Epithelial cell of prostate (primary cell): ENCODE data around the gene REEP3.

Experiments used
- DNase-seq: peaks from one replicate; pipeline ENCODE4 v3.0.0-alpha.2; 2011; ENCODE audit warnings: low read depth, low spot score
- H3K27ac ChIP-seq: fragments of 450-650 bp; 2 replicates; pipeline ENCODE4 v1.5.1; 2017; ENCODE audit warnings: mild to moderate bottlenecking

The REEP3 gene

DNA sequence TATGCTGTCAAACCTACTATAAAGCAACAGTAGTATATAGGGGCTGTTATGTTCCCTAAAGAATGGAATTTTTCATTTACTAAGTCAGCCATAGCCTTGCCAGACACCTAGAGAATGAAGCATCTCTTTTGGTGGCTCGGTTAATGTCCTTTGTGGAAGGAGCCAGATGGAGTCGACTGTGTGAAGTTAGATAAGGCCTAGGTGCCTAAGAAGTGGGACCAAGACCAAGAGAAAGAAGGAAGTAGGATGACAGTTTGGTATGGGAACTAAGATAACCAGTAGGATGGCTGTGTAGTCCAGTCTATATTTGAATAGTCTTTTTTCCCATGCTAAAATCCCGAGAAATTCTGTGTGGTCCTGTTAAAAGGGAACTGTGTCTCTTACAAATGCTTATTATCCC lies 62.2 kb downstream of the REEP3 start:
- no peak overlapping the region for H3K27ac ChIP-seq
- no peak for DNase-seq

DNA sequence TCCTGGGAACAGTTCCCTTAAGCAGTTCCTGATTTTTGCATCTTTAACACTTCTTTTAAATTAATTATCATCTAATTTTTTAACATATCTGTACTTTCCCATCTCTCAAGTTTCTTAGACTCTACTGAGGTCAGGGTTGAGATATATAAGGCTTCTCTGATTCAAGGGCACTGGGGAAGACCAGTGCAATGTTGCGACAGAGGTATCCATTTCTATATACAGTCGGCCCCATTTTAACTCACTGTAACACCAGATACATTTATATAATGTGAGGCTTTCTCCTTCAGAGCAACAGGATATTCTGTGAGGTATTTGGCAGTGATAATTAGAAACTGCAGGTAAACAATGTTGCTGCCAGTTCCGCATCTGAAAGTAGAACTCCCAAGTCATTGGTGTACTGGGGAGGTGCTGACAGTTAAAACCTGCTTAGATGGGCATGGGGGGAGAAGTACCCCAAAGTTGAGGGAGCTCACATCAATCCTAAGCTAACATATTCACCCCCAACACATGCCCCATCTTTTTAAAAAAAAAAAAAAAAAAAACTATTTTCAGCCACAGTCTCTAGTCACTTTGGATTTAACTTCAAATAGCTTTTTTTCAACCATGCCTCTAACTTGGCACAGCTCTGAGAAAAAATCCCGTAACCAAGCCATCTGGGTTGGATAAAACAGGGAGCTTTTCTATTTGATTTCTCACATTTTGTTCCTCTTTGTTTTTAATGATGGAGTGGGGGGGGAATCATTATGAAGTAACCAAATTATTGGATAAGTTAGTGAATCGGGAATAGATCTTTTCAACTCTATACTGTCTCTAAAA lies 62.9 kb downstream of the REEP3 start:
- no peak for DNase-seq
- no peak overlapping the region for H3K27ac ChIP-seq

DNA sequence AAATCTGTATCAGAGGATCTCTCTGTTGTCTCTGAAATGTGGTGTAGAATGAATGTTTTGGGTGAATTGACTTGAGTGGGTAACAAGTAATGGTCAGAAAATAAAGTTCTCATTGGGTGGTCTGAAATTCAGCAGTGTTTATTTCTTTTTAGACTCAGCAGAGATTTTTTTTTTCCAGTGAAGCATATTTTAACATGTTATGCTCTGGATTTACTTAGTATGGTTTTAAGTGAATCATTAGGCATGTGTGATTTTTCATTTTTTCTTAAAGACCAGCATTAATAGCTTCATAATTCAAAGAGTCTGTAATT lies 63.5 kb downstream of the REEP3 start:
- no peak overlapping the region for H3K27ac ChIP-seq
- no peak for DNase-seq

DNA sequence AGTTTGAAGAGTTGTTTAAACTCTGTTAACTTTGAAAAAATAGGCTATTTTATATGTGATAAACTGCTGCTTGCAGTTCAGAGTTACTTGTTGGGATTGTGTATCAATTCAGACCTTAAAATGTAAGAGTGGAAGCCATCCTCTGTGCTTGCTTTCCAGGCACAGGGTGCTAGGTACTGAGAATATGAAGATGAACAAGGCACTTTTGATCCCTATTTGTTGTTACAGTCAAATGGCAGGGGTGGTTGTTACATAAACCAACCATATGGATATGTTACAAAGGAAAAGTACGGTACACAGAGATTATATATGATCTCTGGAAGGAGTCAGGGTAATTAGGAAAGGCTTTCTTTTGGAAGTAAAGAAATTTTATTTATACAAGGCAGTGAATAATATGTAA lies 63.8 kb downstream of the REEP3 start:
- DNase-seq: no peak

DNA sequence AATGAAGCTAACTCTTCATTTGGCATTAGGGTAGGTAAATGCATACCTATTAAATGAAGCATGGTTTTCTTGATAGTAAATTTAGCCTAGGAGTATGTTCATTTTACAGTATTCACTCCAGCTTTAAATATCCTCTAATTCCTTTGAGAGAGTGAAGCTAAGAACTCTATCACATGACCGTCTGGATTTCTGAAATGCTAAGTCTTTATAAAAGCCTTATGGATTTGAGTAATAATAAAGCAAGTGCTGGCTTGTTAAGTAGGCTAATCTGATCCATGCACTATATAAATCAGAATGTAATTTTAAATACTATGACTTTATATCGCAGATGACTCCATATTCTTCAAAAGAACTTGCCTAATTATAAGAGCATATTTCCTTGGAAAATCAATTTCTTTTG lies 64.8 kb downstream of the REEP3 start:
- DNase-seq: peak; percentile 10
- H3K27ac ChIP-seq: peak overlapping the region; percentile 33

More for the DNA sequence above, 63.8 kb downstream of the REEP3 start:
- peak overlapping the region; percentile 33 for H3K27ac ChIP-seq

DNA sequence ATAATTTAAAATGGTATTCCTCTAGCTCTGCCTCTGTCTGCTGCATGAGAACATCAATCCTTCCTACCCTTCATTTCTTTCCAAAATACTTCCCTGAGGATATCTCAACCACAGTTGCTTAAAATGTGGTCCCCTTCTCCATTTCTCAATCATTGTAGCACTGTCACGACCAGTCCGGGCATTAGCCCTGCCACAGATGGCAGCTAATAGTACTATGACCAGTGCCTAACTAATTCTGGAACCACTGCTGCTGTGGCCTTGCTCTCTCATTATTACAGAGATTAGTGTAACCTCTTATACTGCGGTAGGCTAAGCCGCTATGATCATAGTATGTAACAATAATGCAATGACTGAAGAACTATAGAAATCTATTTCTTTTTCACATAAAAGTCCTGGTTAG lies 66.0 kb downstream of the REEP3 start:
- no peak for DNase-seq
- no peak overlapping the region for H3K27ac ChIP-seq

DNA sequence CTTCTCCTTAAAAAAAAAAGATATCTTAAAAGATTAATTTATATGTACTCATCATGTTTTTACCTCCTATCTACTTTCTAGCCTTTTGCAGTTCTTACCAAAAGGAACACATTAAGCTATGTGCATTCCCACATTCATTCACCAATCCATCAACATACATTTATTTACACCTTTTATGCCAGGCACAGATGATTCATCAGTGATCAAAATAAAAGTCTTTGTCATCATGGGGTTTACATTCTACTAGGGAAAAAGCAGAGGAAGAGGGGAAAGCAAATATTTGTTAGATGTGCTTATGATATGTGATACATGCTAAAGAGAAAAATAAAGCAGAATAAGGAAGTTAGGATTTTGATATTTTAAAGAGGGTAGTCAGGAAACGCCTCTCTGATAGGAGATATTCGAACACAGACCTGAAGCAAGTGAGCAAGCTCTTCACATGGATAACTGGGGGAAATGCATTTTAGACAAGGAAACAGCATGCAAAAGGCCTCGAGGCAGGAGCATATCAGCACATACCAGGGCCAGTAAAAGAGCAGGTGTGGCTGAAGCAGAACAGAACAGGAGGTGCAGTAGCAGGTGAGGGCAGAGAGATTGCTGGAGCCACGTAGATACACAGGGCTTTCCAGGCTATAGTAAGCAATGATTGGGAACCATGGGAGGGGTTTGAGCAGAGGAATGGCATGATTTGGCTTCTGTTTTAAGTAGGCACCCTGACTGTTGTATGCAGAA lies 67.4 kb downstream of the REEP3 start:
- DNase-seq: peak; percentile 16
- H3K27ac ChIP-seq: peak overlapping the region; percentile 45

DNA sequence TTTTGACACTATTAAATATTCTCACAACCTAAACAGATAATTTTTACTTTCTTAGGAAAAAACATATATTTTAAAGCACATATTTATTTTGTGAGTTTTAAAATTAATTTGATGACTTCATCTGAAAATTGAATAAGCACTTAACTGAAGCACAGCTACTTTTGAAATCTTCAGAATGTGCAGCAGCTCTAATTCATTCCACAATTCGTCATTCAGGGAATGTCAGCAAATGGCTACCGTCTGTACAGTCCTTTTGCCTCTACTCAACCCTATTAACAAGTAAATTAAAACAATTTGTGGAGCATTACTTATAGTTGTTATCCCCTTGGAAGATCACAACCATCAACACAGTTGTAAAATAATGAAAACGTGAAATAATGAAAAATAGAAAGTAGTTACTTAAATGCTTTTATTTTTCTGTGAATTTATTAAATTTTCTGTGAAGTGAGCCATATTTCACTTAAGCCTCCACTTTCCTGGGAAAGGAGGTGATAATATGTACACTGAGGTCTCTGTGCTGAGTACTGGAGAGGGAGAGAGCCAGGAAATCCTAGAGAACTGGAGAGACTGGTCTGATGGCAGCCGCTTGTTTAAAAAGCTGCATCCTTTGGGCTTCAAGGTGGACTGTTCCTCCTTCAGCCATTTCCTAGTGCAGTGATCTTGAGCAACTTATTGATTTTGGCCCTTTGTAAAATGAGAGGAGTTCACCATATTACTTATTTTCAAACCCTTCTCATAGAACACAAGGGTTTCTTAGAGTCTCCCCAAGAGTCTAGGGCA lies 70.6 kb downstream of the REEP3 start:
- DNase-seq: no peak
- H3K27ac ChIP-seq: no peak overlapping the region

DNA sequence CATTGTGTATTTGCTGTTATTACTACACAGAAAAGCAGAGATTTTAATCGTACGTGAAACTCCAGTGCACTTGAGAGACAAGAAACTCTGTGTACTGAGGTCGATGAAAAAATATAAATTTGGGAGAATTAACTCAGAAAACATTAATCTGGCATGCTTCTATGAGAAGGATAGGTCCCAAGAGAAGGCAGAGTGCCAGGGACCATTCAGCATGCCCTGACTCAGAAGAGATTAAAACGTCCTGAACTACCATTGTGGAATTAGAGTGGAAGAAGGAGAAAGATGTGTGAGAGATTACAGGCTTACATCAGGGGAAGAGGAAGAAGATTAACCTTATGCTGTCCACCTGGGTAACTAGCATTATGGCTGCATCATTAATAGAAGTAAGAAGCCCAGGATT lies 72.4 kb downstream of the REEP3 start:
- no peak overlapping the region for H3K27ac ChIP-seq
- DNase-seq: no peak

DNA sequence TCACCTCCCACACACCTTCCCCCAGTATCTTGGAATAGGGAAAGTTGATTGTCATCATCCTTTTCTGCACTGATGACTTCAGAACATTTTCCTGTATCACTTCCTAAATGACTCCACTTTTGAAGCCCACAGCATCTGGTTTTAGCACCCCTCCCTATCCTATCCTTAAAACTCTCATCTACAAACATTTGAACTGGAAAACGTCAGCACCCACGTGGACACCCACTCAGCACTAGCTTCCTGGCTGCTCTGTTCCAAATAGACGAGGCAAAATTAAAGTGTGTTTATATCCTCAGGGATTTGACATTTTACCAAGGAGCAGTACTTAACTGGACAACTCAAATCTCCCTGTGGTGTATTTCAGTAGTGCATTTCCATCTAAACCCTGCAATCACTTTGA lies 73.9 kb downstream of the REEP3 start:
- no peak for DNase-seq
- H3K27ac ChIP-seq: no peak overlapping the region

DNA sequence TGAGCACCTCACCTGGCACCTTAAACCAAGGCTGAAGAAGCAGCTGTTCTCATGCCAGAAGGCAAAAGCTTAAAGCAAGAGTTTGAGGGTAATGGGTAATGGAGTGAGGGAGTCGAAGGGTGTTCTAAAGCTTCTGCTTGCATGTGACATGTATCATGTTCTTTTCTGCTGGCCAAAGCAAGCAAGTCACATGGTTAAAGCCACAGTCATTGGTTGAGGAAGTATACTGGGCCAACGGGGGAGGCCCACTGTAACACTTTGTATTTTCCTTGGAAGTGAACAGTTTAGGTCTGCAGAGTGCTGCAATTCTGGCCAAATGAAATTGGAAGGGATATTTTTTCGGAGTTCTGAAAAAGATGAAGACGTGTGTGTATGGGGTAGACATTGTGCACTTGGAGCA lies 75.7 kb downstream of the REEP3 start:
- H3K27ac ChIP-seq: no peak overlapping the region
- DNase-seq: no peak

DNA sequence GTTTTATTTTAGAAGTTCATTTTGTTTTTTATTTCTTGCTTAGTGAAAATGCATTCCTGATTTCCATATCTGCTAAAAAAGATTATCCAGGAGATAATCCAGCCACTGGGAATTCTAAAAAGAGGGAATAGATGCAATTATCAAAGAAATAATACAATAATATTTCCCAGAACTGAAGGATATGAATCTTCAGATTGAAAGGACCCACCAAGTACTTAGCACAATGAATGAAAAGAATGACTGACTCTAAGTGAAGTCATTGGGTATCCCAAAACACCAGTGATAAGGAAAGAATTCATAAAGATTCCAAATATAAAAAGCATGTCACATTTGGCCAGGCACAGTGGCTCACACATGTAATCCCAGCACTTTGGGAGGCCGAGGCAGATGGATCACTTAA lies 79.3 kb downstream of the REEP3 start:
- H3K27ac ChIP-seq: no peak overlapping the region
- DNase-seq: no peak

DNA sequence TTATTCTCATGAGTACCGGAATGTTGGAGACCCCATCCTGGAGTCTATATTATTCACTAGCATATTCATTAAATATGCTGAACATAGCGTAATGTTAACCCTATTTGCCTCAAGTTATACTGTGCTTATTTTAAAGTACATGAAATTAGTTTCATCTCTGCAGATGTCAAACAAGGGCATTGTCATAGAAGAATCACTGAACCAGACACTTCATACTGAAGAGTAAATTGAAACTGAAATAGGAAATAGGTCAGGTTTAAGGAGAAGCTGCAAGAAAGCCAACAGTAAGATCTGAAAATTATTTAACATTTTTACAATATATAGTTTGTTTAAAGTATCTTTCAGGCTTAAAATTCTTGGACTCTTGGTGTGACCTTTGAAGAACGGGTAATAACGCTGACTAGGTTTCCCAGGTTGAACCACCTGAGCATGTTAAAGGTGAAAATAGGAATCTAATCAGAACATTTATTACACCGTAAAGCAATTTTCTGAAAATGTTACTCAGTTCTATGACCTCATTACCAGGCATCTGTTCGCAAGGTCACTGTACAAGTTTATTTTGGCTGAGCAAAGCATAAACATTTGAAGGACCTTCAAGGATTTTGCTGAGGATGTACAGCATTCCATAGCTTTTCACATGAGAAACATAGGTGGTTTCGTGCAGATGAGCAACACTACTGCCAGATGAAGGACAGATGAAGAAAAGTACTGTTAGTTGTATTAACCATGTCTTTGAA lies 82.7 kb downstream of the REEP3 start:
- H3K27ac ChIP-seq: no peak overlapping the region
- DNase-seq: no peak

DNA sequence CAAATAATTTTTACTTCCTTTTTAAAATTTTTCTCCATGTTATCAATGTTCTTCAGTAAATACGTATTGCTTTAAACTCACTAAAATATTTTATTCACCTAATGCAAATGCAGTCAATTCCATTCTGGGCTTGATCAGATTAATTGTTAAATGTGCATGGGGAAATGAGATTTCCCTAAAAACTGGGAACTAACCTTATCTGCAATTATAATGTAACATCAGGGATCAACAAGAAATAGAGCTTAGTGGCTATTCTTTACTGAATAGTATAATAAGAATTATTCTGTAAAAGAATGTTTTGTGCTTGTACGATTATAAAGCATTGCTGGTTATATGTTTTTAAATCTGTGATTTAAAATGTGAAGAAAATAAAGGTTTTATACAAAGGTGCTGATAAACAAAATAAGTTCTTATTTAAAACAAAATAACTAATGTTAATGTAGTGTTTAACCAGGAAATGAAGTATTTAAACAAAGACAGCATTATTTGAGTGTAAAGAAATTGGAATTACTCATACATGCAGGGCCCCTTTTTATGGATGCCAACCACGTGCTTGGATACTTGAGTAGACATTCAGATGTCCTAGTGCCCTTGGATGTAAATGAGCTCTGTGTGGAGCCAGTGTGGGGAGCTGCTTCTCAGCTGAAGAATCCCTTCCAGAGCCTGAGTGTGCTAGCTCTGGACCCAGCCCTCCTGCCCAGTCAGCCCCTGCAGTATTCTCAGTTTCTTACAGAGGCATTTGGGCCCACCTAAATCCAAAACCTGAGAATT lies 84.2 kb downstream of the REEP3 start:
- no peak overlapping the region for H3K27ac ChIP-seq
- DNase-seq: no peak

DNA sequence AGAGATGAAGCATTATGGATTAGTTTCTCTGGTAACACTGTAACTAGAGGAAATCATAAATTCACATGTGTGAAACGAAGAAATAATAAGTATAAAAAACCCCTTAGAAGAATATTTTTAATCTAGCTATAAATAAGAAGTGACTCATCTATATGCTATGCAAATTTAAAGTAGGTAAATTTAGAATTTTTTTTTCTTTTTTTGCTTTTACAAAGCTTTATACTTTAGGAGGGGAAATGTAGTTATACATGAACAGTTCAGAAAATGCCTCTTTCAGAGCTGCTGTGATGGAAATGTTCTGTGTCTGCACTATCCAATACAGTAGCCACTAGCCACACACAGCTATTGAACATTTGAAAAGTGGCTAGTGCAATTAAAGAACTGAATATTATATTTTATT lies 87.3 kb downstream of the REEP3 start:
- no peak for DNase-seq
- H3K27ac ChIP-seq: no peak overlapping the region

DNA sequence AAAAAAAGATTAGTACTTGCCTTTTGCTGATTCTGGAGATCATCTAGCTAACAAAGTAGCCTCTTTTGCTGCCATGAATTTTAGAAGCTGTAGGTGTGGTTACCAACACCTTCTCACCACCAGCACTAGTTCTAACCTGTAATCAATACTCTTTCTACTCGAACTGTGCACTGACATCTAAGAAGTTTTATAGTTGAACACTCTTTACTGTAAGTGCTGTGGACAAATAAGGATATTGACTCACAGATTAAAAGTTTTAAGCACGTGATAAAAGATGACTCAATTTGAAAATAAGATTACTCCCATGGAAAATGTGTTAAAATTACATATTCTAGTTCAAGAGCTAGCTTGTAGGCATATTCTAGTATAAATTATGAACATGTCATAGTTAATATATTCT lies 89.9 kb downstream of the REEP3 start:
- no peak for DNase-seq
- peak overlapping the region; percentile 49 for H3K27ac ChIP-seq

DNA sequence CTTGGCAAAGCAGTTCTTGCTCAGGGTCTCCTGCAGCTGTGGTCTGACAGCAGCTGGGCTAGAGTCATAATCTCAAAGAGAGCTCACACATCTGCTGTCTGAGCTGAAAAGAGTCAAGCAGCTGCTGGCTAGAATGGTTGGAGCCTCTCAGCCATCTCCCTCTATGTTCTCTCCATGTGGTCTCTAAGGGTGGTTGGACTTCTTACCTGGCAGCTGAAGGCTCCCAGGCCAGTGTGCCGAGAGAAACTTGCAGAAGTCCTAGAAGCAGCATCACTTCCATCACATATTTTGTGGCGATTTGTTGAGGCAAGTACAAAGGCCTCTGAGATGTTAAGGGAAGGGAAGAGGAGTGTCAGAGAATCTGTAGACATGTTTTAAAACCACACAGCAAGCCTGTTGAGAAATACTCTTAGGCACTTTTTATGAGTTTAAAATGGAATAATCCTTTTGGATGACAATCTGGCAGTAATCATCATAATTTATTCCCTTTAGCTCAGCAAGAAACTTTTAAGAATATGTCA lies 93.2 kb downstream of the REEP3 start:
- peak overlapping the region; percentile 4 for H3K27ac ChIP-seq
- no peak for DNase-seq

DNA sequence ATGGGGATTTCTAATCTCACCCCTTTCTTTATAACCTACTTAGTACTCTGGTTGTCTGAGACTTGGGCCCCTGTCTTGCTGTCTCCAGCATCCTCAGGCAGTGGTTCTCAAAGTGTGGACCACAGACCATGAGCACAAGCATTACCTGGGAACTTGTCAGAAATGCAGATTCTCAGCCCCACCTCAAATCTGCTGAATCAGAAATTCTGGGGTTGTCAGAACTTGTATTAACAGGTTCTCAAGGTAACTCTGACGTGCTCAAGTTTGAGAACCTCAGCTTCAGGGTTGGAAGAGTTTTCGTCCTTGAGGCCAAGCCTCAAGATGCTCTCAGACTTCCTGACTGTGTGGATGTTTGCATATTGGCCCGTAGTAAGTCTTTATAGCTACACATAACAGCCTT lies 97.4 kb downstream of the REEP3 start:
- DNase-seq: no peak
- H3K27ac ChIP-seq: no peak overlapping the region

DNA sequence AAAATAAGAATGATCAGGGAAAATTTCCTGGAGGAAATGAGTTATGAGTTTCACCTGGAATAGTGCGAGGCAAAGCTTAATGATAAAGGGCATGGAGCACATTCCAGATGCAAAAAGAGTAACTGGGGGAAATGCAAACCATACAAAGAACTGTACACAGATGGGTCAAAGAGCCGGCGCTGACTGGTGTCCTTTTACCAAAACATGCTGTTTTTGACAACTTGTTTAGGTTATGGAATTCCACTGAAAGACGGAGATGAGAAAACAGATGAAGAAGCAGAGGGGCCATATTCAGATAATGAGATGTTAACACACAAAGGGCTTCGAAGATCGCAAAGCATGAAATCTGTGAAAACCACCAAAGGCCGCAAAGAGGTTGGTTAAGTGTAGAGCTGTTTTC lies 98.2 kb downstream of the REEP3 start:
- no peak overlapping the region for H3K27ac ChIP-seq
- DNase-seq: no peak

DNA sequence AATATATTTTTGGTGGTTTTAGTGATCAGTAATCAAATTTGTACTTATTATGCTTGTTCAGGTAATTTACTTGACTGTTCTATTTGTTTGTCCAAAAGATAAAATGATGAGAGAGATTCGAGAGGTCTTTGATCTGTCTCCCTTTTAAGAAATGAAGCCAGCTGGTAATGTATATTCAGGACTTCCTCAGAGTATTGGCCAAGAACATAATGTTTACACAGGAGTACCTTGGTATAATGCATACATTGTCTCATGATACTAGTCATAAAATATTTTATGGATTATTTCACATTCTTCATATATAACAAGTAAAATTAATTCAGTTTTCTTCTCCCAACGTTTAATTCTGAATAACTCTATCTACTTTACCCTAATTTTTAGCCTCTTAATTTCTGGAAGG lies 100.9 kb downstream of the REEP3 start:
- no peak overlapping the region for H3K27ac ChIP-seq
- DNase-seq: no peak
